Measurements from ENCODE around the gene NAALADL2. TPM values are rescaled to one million over a fixed set of nuclear protein-coding genes. Genes with fewer than 3 reads are reported as not detected.

NAALADL2 gene
- total RNA-seq, 1 experiment from 2014 or later = 2.7 TPM

- no peaks in the 10 kb centered on the region for H3K27me3 ChIP-seq (ENCODE audit: control insufficient read depth, insufficient read depth, low read length)
- no peaks in the 10 kb centered on the region for H3K36me3 ChIP-seq (ENCODE audit: control insufficient read depth, insufficient read depth, low read length)
- intact Hi-C loops (cut with micrococcal nuclease; ENCODE audit: unreplicated experiment) (no loop called here), in situ Hi-C loops (cut with HindIII; ENCODE audit: low pct_unique_long_range_greater_than_20kb, low sequenced_read_pairs) (no loop called here)
- POLR2A ChIA-PET = no interaction called here
- no peaks in the 10 kb centered on the region for H3K4me1 ChIP-seq (ENCODE audit: control insufficient read depth, insufficient read depth, low read length)
- no peak overlapping the region for H3K27ac ChIP-seq (ENCODE audit: low read length)
- no peak for ATAC-seq
- no TSS peak for BruUV-seq (replicated peaks)
- CTCF ChIA-PET = no interaction called here
- no peak for TF ChIP-seq CTCF (IDR thresholded peaks at IDR 0.05)
- no peak for TF ChIP-seq SIN3A (IDR thresholded peaks at IDR 0.05; ENCODE audit: borderline replicate concordance, insufficient read depth, low read depth, low read length)
- no peak for TF ChIP-seq POLR2AphosphoS5 (IDR thresholded peaks at IDR 0.05; ENCODE audit: low read depth, low read length)
- no peak for TF ChIP-seq TCF7L2 (IDR thresholded peaks at IDR 0.05; ENCODE audit: low read depth, low read length)
- TF ChIP-seq REST (IDR thresholded peaks at IDR 0.05; ENCODE audit: insufficient read depth in 1 of 2, low read depth in 2 of 2, low read length in 1 of 2) = no peak
- no peaks in the 10 kb centered on the region for H3K9me3 ChIP-seq (ENCODE audit: control insufficient read depth, insufficient read depth, low read depth, low read length)
- no peak overlapping the region for H3K4me3 ChIP-seq (ENCODE audit: low read depth in 2 of 2, low read length in 2 of 2)
- no peak for DNase-seq (ENCODE audit: low read depth, low spot score)
These were observed 739.6 kb downstream of the NAALADL2 start for GRCh38 chr3:175598740-175599139.

GRCh38 chr3:175601521-175601920, 742.4 kb downstream of the NAALADL2 start:
- POLR2A ChIA-PET = no interaction called here
- intact Hi-C loops (cut with micrococcal nuclease; ENCODE audit: unreplicated experiment) = no loop called here
- no peak overlapping the region for H3K27ac ChIP-seq (ENCODE audit: low read length)

More at GRCh38 chr3:175601521-175601920, 742.4 kb downstream of the NAALADL2 start:
- H3K4me1 ChIP-seq (ENCODE audit: control insufficient read depth, insufficient read depth, low read length) = no peaks in the 10 kb centered on the region
- H3K4me3 ChIP-seq (ENCODE audit: low read depth in 2 of 2, low read length in 2 of 2) = no peak overlapping the region
- no TSS peak for BruUV-seq (replicated peaks)
- TF ChIP-seq CTCF (IDR thresholded peaks at IDR 0.05) (no peak), REST (IDR thresholded peaks at IDR 0.05; ENCODE audit: insufficient read depth in 1 of 2, low read depth in 2 of 2, low read length in 1 of 2) (no peak), POLR2AphosphoS5 (IDR thresholded peaks at IDR 0.05; ENCODE audit: low read depth, low read length) (no peak), SIN3A (IDR thresholded peaks at IDR 0.05; ENCODE audit: borderline replicate concordance, insufficient read depth, low read depth, low read length) (no peak), TCF7L2 (IDR thresholded peaks at IDR 0.05; ENCODE audit: low read depth, low read length) (no peak)
- no peaks in the 10 kb centered on the region for H3K36me3 ChIP-seq (ENCODE audit: control insufficient read depth, insufficient read depth, low read length)
- CTCF ChIA-PET = no interaction called here
- DNase-seq (ENCODE audit: low read depth, low spot score) (no peak), ATAC-seq (no peak)
- H3K9me3 ChIP-seq (ENCODE audit: control insufficient read depth, insufficient read depth, low read depth, low read length) = no peaks in the 10 kb centered on the region
- in situ Hi-C loops (cut with HindIII; ENCODE audit: low pct_unique_long_range_greater_than_20kb, low sequenced_read_pairs) = no loop called here
- H3K27me3 ChIP-seq (ENCODE audit: control insufficient read depth, insufficient read depth, low read length) = no peaks in the 10 kb centered on the region
